ENCODE data around the gene DPEP2. TPM values are rescaled to one million over a fixed set of nuclear protein-coding genes. Genes with fewer than 3 reads are reported as not detected.

Gene DPEP2
- total RNA-seq, 1 donor from 2014 or later, result 29.5 TPM

DNA sequence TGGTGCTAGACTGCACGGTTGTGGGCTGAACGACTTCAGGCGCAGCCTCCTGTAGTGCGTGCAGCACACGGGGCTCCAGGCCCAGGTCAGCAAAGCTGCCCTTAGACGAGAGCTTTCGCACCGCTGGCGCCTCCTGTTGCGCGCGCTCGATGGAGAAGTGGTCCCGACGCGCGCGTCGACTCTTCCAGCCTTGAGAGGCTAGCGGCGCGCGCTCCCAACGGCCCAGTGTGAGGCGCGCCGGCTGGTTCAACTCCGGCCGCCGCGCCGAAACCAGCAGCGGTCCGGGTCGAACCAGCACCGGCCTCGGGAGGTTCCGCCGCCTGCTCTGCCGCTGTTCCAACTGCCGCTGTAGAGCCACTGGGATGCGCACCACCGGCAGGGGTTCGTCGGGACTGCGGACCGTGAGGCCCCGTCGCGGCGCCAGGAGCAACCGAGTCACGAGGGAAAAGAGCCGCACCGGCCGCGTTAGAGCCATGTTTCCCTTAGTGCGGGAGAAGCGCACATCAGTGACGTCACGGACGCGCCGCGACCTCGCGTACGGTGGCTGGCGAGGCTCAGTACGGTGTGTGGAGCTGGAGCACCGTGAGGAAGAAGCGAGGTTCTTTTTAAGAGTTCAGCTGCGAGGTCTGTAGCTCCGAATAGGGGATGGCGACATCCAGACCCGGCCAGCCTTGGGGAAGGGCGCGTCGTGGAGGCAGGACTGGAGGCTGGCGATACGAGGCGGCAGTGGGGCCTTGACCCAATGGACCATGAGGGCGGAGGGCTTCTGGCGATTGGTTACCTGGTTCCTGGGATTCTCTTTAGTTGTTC lies 23.6 kb upstream of the DPEP2 start, which contains the start of the genes DDX28 and DUS2:
TSS of gene DDX28 (minus strand) at position 505 of the 810 bp plus-strand sequence. CDS start at position 475, 30 bp downstream.
TSS of gene DUS2 (plus strand) at position 557 of the 810 bp plus-strand sequence. CDS start 14,740 bp downstream, outside the sequence.
- ATAC-seq (peak; percentile 99), DNase-seq (peak; percentile 96)
- peak within 1 kb of the TSS; percentile 91 for H3K27ac ChIP-seq
- peak within 1 kb of the TSS; percentile 96 for H3K4me3 ChIP-seq
- H3K4me1 ChIP-seq, result peaks cover 28% of the 10 kb centered on the region
- intact Hi-C loops (cut with DNase I), result no loop called here
- peaks cover 23% of the 10 kb centered on the region for H3K36me3 ChIP-seq
- no peaks in the 10 kb centered on the region for H3K27me3 ChIP-seq (ENCODE audit: low read depth)
- H3K9me3 ChIP-seq, result no peaks in the 10 kb centered on the region
- TF ChIP-seq, protein P1, sequence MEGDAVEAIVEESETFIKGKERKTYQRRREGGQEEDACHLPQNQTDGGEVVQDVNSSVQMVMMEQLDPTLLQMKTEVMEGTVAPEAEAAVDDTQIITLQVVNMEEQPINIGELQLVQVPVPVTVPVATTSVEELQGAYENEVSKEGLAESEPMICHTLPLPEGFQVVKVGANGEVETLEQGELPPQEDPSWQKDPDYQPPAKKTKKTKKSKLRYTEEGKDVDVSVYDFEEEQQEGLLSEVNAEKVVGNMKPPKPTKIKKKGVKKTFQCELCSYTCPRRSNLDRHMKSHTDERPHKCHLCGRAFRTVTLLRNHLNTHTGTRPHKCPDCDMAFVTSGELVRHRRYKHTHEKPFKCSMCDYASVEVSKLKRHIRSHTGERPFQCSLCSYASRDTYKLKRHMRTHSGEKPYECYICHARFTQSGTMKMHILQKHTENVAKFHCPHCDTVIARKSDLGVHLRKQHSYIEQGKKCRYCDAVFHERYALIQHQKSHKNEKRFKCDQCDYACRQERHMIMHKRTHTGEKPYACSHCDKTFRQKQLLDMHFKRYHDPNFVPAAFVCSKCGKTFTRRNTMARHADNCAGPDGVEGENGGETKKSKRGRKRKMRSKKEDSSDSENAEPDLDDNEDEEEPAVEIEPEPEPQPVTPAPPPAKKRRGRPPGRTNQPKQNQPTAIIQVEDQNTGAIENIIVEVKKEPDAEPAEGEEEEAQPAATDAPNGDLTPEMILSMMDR (IDR thresholded peaks at IDR 0.05), result no peak

DNA sequence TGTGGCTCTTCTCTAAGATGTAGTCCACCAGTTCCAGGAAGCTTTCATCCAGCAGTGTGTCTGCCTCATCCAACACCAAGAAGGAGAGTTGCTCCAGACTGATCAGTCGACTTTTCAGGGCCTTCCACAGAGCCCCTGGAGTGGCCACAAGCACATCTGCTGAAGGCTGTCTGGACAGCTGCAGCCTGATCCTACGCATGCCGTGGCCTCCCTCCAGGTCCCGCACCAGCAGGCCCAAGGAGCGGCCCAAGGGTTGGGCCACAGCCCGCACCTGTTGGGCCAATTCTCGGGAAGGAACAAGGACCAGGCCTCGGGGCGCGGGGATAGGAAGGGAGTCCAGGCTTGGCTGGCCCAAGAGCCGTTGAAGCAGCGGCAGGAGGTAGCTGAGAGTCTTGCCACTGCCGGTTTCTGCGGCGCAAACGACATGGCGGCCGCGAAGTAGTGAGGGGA lies 23.0 kb upstream of the DPEP2 start:
- DNase-seq (no peak), ATAC-seq (peak; percentile 7 to 31)
- intact Hi-C loops (cut with DNase I), result no loop called here

GRCh38 chr16:68021490-68021889 lies 22.2 kb upstream of the DPEP2 start:
- ATAC-seq (no peak), DNase-seq (no peak)
- Histone ChIP-seq H3K4me3 (peak overlapping the region; percentile 96), H3K36me3 (peaks cover 12% of the 10 kb centered on the region), H3K4me1 (peaks cover 28% of the 10 kb centered on the region), H3K27ac (no peak overlapping the region), H3K27me3 (ENCODE audit: low read depth) (no peaks in the 10 kb centered on the region), H3K9me3 (no peaks in the 10 kb centered on the region)
- intact Hi-C loops (cut with DNase I), result no loop called here
- TF ChIP-seq, protein P1 (IDR thresholded peaks at IDR 0.05), result no peak

More for the DNA sequence above, 23.0 kb upstream of the DPEP2 start:
- H3K36me3 ChIP-seq, result peaks cover 17% of the 10 kb centered on the region
- peaks cover 28% of the 10 kb centered on the region for H3K4me1 ChIP-seq
- TF ChIP-seq, protein P1 (IDR thresholded peaks at IDR 0.05), result no peak
- no peaks in the 10 kb centered on the region for H3K27me3 ChIP-seq (ENCODE audit: low read depth)
- H3K4me3 ChIP-seq, result peak overlapping the region; percentile 96
- H3K27ac ChIP-seq, result peak overlapping the region; percentile 91
- H3K9me3 ChIP-seq, result no peaks in the 10 kb centered on the region

DNA sequence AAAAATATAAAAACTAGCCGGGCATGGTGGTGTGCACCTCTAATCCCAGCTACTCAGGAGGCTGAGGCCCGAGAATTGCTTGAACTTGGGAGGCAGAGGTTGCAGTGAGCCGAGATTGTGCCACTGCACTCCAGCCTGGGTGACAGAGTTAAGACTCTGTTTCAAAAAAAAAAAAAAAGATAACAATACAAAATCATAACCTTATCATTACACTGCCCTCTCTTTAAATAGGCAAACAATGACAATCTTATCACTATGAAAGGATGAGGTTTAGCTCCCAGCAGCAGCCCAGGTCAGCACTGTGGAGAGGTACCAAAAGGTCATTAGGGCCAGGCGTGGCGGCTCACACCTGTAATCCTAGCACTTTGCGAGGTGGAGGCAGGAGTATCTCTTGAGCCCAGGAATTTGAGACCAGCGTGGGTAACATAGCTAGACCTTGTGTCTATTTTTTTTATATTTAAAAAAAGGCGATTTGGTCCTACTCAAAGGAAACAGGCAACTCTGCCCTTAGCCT lies 19.9 kb upstream of the DPEP2 start:
- ATAC-seq (no peak), DNase-seq (no peak)
- TF ChIP-seq, protein P1 (IDR thresholded peaks at IDR 0.05), result no peak
- Histone ChIP-seq H3K36me3 (peaks cover 12% of the 10 kb centered on the region), H3K4me1 (peaks cover 25% of the 10 kb centered on the region), H3K27ac (no peak overlapping the region), H3K27me3 (ENCODE audit: low read depth) (no peaks in the 10 kb centered on the region), H3K9me3 (no peaks in the 10 kb centered on the region), H3K4me3 (no peak overlapping the region)
- intact Hi-C loops (cut with DNase I), result no loop called here

- TF ChIP-seq, protein P1 (IDR thresholded peaks at IDR 0.05), result no peak
- Histone ChIP-seq H3K27me3 (ENCODE audit: low read depth) (no peaks in the 10 kb centered on the region), H3K27ac (no peak within 1 kb of the TSS), H3K4me1 (peaks cover 9% of the 10 kb centered on the region), H3K4me3 (no peak within 1 kb of the TSS), H3K36me3 (no peaks in the 10 kb centered on the region), H3K9me3 (no peaks in the 10 kb centered on the region)
- intact Hi-C loops (cut with DNase I), result no loop called here
- ATAC-seq (no peak), DNase-seq (no peak)
Measured at GRCh38 chr16:68015681-68016080, 16.4 kb upstream of the DPEP2 start, which contains the start of gene DPEP2NB. DPEP2NB (minus strand) TSS chr16:68015911; CDS start chr16:68015770, 141 bp downstream.

All from lower lobe of right lung (tissue), 2 donors.